DND-41 (cell line): ENCODE results near the gene HBE1.

Experiments
- CTCF ChIP-seq: IDR thresholded peaks from 2 replicates; pipeline ENCODE4 v1.5.1; 2012; ENCODE audit warnings: borderline replicate concordance, low read length, moderate library complexity, mild to moderate bottlenecking; ENCODE audit not compliant: poor library complexity, severe bottlenecking; ENCODE audit errors: extremely low read depth
- EZH2 ChIP-seq: IDR thresholded peaks from 3 replicates; pipeline ENCODE4 v1.6.1; 2012; ENCODE audit warnings: borderline replicate concordance, low read depth, mild to moderate bottlenecking, moderate library complexity, low read length, inconsistent platforms; ENCODE audit not compliant: severe bottlenecking

GRCh38 chr11:5225480-5225871 lies 44.3 kb downstream of the HBE1 start:
- TF ChIP-seq CTCF (no peak), EZH2 (no peak)
